Activated gamma-delta T cell treated with anti-CD3 and anti-CD28 coated beads, Interleukin-2, amount 50 U/mL, for 16 hours (primary cell): ENCODE measurements around the gene SEC31A.

Experiments
- DNase-seq: peaks from one replicate; pipeline ENCODE4 v3.0.0-alpha.2; 2020; ENCODE audit warnings: low read depth

SEC31A gene

DNA sequence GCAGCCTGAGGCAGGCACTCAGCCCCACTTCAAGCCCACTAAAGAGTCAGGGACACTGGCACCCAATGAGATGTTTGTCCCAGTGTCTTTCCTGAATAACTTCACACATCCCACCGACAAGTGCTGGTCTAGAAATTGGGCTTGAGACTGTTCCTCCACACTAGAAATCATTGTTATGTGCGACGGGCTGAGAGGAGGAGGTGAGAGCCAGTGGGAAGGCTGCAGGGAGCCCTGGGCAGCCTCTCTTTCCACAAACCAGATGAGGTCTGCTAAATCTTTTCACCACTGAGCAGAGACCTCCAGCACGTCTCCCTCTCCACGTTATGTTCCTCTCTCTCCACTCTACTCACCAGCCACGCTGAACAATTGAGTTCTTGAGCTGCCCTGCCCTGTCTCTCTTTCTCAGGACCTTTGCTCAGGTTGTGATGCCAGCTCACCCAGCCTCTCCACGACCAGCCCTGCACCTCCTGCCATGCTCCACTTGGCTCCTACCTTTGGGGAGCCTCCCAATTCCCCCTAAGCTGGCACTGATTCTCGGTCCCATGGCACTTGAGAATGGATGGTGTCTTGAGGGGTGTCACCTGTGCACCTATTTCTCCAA is 100.8 kb downstream of the SEC31A start:
- DNase-seq: no peak

DNA sequence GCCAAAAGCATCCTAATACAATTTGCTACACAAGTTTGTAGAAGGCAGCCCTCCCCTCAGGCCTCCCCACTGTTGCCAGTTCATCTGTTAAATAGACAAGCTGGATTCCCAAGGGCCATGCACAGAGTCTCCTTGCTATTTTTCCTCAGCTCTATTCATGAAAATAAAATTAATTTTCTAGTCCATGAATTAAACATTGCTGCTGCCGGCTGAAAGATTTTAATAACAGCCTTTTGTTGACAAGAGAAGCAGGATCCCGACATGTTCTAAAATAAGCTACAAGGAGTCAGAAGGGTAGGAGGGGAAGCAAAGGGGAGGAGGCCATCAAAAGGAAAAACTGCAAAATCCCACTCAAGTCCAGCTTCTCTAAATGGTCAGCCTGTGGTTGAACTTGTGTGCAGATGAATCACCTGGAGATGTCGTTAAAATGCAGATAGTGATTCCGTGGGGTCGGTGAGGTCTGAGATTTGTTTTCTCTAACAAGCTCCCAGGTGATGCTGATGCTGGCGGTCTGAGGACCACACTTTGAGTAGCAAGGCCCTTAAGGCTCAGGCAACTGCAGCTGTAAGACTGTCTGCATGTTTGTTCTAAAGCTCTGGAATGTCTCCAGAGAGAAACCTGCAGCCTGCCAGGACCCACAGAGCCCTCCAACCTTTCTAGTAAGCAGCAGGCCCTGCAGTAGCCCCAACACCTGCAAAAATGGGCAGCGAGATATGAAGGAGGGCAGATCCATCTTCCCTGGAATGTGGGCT is 101.8 kb downstream of the SEC31A start:
- DNase-seq: no peak

DNA sequence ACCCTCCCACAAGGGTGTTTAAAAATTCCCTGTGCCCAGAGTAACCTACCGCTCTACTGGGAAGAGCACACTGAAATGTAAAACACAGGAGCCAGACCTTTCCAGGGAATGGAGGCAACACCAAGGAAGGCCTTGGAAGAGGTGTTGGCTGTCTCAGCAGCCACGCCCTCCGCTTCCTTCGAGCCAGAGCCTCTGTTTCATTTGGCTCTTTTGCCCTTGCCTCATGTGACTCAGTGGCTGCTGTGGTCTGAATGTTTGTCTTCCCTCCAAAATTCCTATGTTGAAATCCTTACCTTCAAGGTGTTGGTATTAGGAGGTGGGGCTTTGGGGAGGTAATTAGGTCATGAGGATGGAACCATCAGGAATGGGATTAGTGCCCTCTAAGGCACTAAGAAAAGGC is 103.6 kb downstream of the SEC31A start:
- DNase-seq: no peak

DNA sequence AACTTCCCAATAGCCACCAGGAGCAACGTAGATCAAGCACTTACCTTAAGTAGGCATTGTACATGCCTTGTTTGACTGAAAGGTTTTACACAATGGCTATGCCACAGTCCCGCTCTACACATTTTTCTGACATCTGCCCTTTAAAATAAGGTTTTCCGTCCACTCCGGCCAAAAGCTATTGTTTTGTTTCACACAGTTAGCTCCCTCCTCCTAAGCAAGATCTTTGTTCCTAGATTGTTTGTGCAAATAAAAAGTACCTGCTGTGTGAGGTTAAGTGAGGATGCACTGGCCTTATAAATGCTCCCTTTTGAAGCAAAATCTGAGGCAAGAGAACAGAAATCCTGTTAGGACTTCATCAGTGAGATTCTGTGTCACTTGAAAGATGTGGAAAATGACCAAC is 104.1 kb downstream of the SEC31A start:
- no peak for DNase-seq

DNA sequence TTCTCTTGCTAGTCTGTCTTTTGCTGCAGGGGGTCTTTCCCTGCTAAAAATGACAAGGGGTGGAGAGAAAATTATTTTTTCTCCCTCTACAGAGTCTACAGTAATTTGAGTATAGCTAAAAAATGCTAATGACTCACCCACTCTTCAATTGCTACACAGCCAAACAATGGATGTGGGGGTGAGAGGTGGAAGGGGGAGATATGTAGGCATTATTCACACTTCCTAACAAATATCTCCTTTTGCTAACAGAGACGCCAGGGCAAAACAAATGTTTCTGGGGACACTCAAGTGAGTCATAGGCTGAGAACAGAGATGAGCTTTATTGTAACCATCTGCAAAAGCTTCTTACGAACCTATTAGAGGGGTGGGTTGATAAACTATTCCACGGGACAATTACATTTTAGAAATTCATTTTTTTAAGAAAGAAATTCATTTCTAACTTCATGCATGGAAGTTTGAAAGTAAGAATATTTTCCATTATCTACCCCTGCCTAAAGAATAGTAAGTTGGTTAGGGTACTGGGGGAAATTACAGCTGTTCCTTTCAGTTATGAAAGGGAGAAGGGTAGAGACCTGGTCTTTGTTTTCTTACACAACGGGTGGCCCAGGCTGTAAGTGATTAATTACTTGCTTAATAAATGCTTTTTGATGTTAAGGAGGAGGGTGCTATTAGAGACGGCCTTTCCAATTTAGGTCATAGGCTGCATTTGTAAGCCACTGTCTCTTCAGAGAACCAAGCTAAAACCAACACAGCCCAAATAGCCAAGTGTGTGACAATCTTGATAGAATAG is 105.1 kb downstream of the SEC31A start:
- DNase-seq: no peak

DNA sequence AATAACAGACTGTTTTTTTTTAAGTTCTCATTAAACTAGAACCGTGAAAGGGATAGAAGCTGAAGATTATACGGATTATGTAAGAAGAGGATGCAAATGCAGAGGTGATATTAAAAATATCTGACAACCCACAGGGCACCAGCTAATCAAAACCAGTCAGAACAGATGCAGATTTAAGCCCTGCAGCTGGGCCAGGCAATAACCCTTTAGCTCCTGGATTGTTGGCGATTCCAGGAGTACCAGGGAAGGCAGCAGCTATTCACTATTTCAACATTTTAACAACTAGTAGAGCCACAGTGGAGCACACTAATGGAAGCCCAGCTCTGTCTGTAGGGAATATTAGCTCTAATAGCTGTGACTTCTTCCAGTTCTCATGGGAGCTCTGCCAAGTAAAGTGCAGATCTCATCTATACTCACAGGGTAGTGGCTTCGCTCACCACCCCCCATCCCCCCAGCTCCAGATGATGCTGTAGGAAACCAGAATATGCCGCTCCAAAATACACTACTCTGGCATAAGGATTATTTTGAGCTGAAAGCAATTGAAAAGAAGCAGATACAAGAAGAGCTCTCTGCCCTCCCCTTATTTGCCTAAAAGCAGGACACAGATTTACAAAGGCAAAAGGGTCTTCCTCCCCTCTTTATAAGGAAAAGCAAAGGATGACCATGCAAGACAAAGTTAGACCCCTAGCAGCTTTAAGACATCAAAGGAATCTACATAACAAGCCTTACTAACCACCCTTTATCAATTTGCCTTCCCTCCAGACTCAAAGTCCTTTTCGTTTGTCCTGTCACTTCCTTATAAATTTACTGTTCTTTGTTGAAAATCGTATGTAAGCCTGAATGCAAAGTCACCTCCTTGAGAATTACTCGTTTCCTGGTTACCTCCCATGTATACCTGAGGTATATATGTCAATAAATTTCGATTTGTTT is 106.0 kb downstream of the SEC31A start:
- no peak for DNase-seq

DNA sequence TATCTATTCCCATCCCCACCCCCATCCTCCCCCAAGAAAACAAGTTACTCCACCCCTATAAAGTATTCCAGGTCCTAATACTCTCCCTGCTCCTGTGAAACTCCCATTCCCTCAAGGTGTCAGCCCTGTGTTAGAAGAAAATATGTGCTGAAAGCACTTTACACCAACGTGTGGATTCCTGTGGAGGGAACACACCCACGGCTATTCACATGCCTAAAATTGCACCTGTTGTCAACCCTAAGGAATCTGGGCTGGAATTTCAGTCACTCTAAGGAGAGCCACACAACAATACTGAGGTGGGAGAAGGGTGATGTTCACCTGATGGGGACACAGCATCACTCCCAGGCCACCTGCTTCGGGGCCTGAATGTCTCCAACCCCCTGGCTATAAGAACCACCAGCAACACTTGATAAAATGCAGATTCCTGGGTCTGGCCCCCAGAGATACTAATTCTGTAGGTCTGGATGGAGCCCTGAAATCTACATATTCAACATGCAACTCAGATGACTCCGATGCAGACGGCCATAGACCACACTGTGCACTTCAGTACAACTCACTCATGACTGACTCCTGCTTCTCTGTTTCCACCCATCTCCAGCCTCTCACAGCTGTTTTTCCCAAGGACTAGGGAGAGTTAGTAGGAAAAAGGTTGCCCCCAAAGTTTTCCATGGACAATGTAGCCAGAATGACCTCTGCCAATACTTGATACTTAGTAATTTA is 108.2 kb downstream of the SEC31A start:
- DNase-seq: no peak

DNA sequence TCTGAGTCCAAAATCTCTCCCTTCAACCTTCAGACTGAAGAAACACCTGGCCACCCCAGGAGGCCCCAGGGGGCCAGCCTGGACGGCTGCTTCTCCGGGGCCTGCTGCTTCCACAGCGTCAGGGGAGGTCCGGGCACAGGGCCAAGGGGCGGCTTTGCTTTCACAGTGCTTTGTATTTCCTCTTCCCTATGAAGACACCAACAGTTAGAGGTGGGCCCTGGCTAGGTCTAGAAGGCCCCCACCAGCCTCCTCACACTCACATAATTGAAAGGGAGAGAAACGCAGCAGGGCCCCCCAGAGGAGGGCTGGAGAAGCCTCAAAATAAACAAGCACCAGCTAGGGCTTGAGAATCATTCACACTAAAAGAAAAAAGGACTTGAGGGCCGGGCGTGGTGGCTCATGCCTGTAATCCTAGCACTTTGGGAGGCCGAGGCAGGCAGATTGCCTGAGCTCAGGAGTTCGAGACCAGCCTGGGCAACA is 110.2 kb downstream of the SEC31A start:
- DNase-seq: no peak

DNA sequence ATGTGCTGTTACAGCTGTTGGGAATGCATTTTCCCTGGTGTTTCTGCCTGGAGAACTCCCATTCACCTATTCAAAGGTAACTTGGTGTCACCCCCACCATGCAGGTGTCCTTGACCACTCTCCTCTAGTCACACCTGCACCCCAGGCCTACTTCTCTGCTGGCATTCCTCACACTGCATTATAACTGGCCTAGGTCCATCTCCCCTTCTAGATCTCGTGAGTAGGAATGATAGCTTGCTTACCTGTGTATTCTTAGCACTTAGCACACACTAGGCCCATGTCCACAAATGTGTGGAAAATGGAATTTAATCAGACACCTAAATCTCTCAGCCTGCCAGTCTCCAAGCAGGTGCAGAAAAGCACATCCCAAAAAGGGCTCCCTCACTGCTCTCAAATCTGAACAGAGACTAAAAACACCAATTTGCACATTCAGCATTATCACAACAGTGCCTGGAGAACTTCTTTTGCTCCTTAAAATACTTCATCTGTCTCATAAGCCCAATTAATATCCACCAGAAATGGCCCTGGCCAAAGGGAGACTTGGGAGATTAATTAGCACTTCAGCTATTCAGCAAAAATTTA is 110.7 kb downstream of the SEC31A start:
- DNase-seq: no peak

DNA sequence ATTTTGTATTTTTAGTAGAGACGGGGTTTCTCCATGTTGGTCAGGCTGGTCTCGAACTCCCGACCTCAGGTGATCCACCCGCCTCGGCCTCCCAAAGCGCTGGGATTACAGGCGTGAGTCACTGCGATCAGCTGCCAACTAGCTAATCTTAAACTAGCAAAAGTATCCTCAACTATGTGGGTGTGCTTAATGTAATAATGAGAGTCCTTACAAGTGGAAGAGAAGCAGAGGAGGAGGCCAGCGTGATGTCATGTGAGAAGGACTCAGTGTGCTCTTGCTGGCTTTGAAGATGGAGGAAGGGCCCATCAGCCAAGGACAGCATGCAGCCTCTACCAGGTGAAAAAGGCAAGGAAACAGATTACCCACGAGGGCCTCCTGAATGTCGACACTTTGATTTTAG is 111.9 kb downstream of the SEC31A start:
- no peak for DNase-seq

DNA sequence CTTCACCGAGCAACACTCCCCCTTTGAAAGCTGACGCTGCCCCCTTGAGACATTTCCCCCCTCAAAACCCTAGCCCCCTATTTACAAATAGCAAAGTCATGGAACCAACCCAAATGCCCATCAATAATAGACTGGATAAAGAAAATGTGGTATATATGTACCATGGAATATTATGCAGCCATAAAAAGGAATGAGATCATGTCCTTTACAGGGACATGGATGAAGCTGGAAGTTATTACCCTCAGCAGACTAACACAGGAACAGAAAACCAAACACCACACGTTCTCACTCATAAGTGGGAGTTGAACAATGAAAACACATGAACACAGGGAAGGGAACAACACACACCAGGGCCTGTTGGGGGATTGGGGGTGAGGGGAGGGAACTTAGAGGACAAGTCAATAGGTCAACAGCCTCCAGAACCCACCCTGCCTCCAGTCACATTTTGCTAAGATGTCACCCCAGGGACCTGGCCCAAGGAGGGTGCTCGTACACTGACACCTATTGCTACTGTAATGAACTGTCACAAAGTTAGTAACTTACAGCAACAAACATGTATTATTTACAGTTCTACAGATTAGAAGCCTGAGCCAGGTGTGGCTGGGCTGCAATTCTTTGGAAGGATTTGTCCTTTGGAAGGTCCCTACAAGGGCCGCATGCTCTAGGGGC is 113.0 kb downstream of the SEC31A start:
- no peak for DNase-seq

DNA sequence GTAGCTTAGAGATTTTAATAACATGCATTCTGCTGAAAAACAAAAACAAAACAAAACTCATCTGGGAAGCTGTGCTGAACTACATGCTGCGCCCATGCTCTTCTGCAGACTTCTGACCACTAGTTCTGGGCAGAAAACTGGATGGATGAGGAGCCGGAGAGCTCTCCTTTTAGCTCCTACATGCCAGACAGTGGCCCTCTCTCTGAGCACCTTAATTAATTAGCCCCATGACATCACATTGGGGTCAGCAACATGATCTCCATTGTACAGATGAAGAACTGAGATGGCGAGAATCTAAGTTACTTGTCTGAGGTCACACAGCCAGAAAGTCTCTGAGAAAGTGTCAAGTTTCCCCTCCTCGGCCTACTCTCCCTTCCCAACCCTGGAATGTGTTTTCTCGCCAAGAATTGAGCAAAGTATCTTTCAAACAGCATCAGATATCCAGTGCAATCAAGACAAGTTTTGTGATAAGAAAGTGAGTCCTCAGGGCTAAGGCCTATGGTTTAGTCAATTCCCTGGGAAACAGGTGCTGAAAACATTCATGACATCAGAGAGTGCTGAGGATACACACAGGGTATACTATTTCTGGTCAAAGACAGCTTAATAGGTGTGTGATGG is 113.9 kb downstream of the SEC31A start:
- no peak for DNase-seq

DNA sequence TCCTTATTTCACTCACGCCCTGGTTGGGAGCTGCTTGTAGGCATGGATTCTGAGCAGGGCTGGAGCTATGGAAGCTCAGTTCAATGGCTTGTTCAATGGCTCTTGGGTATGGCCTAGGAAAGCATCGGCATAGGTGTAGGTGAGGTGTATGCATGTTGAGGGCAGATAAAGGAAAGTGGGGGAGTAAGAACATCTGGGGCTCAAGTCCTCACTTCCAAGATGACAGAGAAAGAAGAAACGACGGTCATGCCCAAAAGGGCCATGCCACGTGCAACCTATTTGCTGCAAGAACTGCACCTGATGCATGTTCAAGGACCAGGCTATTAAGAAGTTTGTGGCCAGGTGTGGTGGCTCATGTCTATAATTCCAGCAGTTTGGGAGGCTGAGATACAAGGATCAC is 115.7 kb downstream of the SEC31A start:
- DNase-seq: no peak

DNA sequence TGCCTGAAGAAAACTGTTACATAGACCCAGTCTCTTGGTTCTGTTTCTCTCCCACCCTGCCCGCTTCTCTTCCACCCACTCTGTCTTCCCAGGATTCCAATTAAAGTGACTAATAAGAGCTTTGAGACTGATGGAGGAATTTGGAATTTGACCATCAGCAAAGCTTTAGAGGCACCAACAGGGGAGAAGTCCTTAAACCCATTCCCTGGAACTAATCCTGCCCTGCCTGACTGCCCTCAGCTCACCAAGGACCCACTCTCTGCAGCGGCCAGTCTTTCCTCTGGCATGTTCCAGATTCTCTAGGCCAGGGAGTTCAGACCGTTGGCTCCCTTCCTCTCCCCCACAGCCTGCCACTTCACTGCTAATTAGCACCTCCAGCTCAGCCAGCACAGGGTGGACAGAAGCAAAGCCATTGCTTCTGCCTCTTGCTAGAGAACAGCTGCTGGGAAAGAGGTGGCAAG is 116.2 kb downstream of the SEC31A start:
- no peak for DNase-seq

DNA sequence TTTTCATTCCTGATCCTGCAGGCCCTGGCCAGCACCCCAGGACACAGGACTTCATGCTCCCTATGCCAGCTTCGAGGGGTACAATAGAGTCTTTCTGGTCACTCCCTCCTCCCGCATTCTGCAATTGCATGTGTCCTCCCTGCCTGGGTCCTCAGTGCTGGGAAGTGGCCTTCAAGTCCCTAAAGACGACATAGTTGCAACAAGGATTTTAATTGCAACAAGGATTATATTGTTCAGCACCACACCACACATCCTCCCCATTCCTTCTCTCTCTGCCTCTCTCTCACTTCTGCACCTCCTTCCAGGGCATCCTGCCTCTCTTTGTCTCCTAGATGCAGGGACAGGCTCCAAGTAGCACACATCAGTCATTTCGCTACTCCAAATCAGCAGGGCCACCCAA is 117.9 kb downstream of the SEC31A start:
- DNase-seq: no peak

DNA sequence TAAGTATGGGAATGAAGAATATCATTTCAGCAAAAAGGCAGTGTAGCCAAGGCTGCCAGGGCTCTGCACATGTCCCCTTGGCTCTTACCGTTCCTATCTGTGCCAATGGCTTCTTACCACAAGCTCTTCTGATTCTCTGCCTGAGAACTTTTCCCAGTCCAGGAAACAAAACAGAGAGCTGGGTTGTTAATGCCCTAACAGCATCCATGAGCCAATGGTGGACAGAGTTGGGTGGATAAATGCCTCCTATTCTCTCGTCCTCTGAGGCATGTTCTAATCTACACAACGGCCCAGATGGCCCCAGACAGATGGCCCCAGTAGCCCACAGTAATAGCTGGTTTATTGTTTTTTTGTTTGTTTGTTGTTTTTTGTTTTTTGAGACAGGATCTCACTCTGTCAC is 120.3 kb downstream of the SEC31A start:
- no peak for DNase-seq
